GM19240 (cell line): ENCODE measurements around the gene RNF213.
A peak's percentile ranks its signal among the peaks of the same experiment; 100 is the strongest.

Experiments
- DNase-seq: peaks from one replicate; pipeline ENCODE4 v3.0.0; 2011; ENCODE audit warnings: low spot score; ENCODE audit not compliant: insufficient read length

The RNF213 gene

DNA sequence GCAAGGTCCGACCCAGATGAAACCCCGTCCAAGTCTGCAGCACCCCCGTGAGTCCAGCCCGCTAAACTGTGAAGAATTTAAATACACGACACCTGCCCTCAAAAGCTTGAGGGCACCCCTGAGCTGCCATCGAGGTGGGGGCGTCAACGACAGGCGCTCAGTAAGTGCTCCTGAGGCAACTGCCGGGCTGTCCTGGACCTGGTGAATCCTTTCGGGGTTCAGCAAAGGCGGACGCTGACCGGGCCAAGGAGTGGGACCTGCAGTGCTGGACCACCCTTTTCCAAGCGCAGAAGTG is 153.8 kb downstream of the RNF213 start:
- no peak for DNase-seq

DNA sequence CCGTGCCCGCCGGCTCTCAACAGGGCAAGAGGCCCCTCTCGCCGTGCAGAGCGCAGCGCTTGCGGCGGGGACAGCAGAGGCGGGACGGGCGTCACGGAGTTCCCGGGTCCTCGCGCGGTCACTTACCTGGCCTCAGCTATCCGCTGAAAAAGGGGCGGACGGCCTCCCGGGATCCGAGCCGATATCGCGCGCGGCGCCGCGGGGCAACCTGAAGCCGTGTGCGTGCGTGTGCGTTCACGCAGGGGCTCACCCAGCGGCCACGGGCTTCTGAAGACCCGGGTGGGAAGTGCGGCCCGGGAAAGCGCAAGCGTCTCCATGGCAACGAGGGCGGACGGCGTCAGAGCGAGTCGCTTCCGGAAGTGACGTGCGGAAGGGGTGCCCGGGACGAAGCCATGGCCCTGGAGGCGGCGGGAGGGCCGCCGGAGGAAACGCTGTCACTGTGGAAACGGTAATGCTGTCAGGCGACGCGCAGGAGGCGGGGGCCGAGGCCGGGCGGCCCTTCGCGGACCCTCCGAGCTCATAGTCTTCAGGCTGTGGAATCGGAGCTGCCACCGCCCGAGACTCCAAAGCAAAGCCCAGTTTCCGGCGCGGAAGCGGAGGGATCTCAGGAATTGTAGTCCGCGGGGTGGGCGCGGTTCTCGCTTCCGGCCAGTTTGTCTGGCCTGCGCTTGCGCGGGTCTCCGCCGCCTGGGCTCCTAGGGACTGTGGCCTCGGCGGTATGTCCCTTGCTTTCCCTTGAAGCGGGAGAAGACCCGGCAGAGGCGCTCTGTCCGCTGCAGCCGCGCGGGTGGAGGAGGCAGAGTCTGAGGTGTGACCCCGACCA is 154.4 kb downstream of the RNF213 start, which contains the start of gene ENDOV:
Gene ENDOV, plus strand, starts transcription at position 365 of the 823 bp plus-strand sequence. Its CDS starts 28 bp downstream, at position 393.
- DNase-seq: peak; percentile 99

GRCh38 chr17:80415626-80416137 is 155.0 kb downstream of the RNF213 start:
- DNase-seq: no peak

DNA sequence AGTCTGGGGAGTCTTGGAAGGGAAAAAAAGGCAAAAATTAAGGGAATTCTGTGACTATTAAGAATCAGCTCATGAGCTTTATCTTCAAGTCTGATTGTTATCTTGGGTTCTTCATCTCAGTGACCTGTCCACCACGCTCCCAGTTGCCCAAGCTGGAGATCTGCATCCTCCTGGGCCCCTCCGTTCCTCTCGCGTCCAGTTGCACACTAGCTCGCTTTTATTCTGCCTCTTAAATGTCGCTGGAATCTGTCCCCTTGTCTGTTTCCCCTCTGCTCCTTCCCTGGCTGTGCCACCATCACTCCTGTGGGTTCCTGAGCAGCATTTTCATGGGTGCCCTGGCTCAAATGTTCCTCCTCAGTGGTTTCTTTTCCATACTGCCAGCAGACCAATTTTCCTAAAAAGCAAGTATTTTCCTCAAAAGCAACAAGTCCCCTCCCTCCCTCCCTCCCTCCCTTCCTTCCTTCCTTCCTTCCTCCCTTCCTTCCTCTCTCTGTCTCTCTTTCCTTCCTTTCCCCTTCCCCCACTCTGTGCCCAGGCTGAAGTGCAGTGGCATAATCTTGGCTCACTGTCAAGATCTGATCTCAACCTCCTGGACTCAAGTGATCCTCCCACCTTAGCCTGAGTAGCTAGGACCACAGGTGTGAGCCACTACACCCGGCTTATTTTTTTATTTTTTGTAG is 155.7 kb downstream of the RNF213 start:
- no peak for DNase-seq

DNA sequence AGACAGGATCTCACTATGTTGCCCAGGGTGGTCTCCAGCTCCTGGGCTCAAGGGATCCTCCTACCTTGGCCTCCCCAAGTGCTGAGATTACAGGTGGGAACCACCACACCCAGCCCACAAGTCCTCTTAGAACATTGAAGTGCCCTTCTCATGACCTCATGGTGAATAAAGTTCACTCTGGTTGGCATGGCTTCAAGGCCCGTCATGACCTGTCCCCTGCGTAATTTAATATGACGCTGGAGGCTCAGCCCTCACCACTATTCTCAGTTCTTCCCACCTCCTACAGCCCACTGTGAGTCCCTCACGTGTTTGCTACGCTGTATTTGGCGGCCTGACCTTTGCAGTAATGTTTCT is 156.3 kb downstream of the RNF213 start:
- DNase-seq: no peak

DNA sequence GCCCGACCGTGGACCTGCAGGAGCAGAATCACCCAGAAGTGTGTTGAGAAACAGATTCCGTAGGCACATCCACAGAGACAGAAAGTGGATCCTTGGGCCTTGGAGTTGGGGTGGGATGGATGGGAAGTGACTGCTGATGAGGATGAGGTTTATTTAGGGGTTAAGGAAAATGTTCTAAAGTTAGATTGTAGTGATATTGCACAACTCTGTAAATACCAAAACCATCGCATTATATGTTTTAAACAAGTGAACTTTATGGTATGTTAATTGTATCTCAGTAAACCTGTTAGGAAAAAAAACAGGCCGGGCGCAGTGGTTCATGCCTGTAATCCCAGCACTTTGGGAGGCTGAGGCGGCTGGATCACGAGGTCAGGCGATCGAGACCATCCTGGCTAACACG is 157.9 kb downstream of the RNF213 start:
- no peak for DNase-seq

- DNase-seq: no peak
These were observed 158.6 kb downstream of the RNF213 start for GRCh38 chr17:80419255-80419654.

- DNase-seq: no peak
These were observed 160.9 kb downstream of the RNF213 start for GRCh38 chr17:80421381-80422090.

DNA sequence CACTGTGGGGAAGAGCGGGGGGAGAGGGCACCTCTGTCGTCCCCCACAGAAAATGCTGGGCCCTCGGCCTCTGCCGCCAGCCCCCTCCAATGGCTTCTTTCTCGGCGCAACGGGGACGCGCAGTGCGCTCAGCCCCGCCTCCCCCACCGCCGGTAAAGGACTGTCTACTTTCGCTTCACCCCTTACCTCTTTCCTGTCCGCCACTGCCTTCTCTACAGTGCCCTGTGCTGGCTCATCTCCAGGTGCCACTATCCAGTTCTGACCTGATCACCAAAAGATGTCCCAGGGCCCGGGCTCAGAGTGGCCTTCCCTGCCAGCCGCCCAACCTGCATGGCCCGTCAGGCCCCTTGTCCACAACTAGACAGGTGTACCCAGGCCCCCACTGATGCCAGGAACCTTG is 161.6 kb downstream of the RNF213 start:
- no peak for DNase-seq

GRCh38 chr17:80422981-80423380 is 162.3 kb downstream of the RNF213 start:
- no peak for DNase-seq

DNA sequence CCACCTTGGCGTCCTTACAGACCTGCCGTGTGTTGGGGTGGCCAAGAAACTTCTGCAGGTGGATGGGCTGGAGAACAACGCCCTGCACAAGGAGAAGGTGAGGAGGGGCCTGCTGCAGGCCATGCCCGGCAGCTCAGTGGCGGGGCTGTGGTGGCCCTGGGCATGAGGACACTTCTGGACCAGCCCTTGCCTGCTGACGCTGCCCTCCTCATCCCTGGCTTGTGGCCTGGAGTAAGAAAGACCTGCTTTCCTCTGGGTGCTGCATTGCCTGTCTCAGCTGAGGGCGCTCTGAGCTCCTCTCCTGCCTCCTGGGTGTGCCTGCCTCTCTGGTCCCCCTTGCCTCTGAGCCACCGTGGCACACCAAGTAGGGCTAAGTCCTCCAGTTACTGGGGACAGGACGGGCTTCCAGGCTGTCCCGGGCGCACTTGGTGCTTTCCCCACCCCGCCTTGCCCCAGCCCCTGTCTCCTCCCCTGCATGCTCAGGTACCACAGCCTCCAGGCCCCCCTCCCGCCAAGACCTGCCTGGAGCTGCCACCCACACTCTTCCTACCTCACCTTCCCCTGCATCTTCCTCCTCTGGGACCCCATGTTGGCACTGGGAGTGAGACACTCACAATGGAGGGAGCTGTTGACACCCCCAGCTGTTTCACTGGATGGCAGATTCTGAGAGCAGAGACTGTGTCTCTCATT is 163.0 kb downstream of the RNF213 start:
- DNase-seq: no peak

DNA sequence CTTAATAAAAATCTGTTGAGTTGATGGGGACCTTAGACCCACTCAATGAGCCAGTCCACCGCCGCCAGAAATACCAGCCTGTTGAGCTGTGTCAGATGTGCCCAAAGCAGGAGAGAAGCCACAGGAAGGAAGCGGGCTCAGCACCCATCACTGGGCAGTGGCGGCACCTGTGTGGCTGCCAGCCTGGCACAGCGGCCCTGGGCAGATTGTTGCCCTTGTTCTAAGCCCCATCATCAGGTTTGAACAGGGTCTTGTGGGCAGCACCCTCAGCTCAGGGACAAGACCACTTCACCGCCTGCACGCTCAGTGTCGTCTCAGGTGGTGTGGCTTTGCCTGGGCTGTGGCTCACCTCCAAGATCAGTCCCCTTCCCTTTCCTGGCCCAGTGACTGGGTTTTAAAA is 163.6 kb downstream of the RNF213 start:
- no peak for DNase-seq

GRCh38 chr17:80424878-80425765 is 164.5 kb downstream of the RNF213 start:
- DNase-seq: no peak

DNA sequence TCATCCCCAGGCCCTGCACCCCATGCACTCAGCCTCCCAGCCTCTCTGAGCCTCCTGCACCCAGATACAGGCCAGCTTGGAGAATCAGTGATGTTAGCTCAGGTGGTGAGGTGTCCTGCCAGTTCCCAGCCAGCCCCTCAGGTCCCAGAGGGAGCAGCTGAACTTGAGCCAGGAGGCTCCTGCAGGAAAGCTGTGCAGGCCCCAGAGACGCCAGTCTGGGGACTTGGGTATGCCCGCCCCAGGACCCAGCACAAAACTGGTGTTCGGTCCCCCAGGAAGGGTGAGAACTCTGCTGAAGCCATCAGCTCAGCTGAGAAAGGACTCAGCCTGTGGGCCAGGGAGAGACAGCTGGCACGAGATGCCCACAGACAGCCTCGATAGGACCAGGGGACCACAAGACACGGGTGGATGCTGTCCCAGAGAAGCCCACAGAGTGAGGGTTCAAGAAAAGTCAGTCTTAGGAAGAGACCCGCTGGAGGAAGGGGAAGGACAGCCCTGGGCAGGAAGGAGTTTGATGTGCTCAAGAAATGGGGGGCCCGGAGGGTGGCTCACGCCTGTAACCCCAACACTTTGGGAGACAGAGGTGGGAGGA is 165.3 kb downstream of the RNF213 start:
- no peak for DNase-seq

DNA sequence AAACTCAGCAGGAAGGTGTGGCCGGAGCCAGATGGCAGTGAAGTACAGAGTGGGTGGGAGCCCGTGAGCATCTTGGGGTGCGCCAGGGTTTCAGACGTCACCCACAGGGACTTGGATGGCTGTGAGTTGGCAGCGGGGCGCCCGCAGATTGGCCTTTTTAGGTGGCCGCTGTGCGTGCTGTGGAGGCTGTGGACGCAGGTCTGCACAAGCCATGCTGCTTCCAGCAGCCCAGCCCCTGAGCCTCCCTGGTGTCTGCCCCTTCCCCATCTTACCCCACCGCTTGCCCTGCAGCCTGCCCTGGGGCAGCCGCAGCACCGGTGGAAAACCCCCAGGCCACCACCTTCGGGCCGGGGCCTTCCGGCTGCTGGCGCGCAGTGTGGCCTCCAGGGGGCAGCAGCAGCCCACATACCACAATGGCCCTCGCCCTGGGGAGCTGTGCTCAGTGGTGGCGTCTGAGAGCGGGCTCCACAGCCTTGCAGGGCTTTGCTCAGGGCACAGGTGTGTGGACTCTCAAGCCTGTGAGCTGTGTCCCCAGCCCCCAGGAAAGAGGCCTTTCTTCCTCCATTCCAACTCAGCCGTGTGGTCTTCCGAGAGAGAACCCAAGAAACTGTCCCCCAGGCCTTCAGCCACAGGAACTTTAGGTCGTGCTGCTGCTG is 166.1 kb downstream of the RNF213 start:
- peak; percentile 95 for DNase-seq

- DNase-seq: no peak
These were observed 167.0 kb downstream of the RNF213 start for GRCh38 chr17:80427366-80428282.

DNA sequence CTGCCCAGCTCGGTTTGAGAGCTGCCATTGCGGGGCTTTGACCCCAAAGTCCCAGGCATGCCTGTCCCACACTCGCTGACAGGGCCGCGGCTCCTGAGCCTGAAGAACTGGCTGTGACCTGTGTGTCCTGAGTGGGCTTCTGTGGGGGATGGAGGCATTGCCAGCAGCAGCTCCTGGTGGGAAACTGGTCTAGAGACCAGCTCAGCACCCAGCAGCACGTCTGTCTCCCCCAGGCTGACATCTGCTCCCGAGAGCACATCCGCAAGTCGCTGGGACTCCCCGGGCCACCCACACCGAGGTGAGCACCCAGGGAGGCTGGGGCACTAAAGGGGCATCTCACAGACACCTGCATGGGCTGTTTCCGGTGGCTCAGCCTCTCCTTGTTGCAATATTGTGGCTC is 167.7 kb downstream of the RNF213 start:
- DNase-seq: no peak

DNA sequence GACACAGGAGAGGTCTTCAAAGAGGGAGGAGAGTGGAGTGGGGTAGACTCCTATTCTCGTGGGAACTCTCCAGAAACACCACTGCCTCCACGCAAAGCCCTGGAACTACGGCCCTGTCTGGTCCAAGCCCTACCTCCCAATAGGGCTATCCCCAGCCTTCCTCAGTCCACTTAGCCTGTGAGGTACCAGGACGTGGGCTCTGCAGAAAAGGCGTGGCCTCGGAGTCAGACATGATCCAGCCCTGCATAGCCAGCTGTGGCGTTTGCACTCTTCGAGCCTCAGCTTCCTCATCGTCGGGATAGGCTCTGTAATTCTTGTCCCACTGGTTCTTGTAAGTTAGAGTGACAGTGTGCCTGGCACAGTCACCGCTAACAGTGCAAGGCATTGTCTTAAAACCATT is 168.1 kb downstream of the RNF213 start:
- DNase-seq: no peak
